Renal cortex interstitium (tissue), 11 donors: ENCODE measurements around the gene ARMCX6. TPM values are rescaled to one million over a fixed set of nuclear protein-coding genes. Genes with fewer than 3 reads are reported as not detected.

ENCODE experiments used
- DNase-seq, 11 donors: peaks; one replicate each; pipeline ENCODE4 v3.0.0-alpha.2; 2013; ENCODE audit warnings: low read depth in 9 of 11, low spot score in 4 of 11; ENCODE audit errors: extremely low read depth in 1 of 11
- polyA plus RNA-seq, 3 donors: library from polyadenylated mRNA; unstranded; fragments of 120-200 nt; gene quantifications; one replicate each; pipeline ENCODE4 v1.2.1, GENCODE V29; 2013; ENCODE audit not compliant: insufficient read length in 3 of 3

ARMCX6 gene
- polyA plus RNA-seq, 3 donors = 82.1 to 83.7 (median 82.6) TPM

DNA sequence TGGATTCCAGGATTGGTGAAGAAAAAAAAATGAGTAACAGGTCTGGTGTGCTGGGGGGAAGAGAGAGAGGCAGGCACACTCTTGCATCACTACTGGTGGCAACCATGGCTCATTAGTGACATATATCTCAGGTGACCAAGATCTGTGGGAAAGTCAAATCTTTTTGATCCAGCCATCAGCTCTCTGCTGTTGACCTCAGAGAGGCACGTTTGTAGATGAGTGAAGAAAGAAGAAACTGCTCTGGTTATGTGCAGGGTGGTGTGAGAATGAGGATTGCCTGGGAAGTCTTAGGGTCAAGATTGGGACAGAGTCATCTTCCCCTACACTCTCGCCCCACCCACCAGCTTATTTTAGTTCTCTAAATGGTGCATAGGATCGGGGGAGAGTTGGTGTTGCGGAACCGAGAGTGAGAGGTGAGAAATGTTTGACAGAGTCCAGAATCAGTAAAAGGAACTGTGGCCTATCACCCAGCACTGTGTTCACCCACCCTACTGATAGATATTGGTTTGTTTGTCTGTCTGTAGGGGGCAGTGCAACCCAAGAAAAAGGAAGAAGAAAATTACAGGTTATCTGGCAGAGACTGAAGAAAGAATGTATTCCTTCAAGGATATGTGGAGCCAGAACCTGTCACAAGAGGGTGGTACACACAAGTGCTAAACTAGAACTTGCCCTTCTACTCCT lies 21.9 kb downstream of the ARMCX6 start:
- peak in 8 of 11 donors; percentile 20 to 82 (median 49) for DNase-seq

Other genes starting within 250 kb of the ARMCX6 start
- gene BTK, start 231.8 kb downstream of the ARMCX6 start, polyA plus RNA-seq = 1 to 10 TPM; 2.5 to 4.0 (median 3.0) TPM
- gene RPL36A, start 227.0 kb downstream of the ARMCX6 start, polyA plus RNA-seq = 1,000 to 10,000 TPM in 2 of 3 donors, 100 to 1,000 TPM in 1; 887 to 1,397 (median 1,349) TPM
- gene GLA, start 210.1 kb downstream of the ARMCX6 start, polyA plus RNA-seq = 10 to 100 TPM; 30.7 to 41.8 (median 38.5) TPM
- 100 to 1,000 TPM; 130 to 158 (median 139) TPM for gene HNRNPH2, start 209.8 kb downstream of the ARMCX6 start, polyA plus RNA-seq
- 10 to 100 TPM; 21.8 to 30.7 (median 23.5) TPM for gene ARMCX4, start 132.5 kb downstream of the ARMCX6 start, polyA plus RNA-seq
- gene ARMCX1, start 67.5 kb downstream of the ARMCX6 start, polyA plus RNA-seq = 10 to 100 TPM; 45.5 to 51.5 (median 50.0) TPM
- 100 to 1,000 TPM; 111 to 134 (median 113) TPM for gene ARMCX3, start 5.2 kb upstream of the ARMCX6 start, polyA plus RNA-seq
- 100 to 1,000 TPM; 108 to 163 (median 109) TPM for gene ARMCX2, start 41.9 kb upstream of the ARMCX6 start, polyA plus RNA-seq